HG02943 (cell line): ENCODE measurements around the gene PTGER2.

Source experiments
- ATAC-seq: cut with Tn5 transposase; IDR thresholded peaks from one replicate; pipeline ENCODE4 v1.9.1; 2021; ENCODE audit warnings: mild to moderate bottlenecking, low read depth, moderate library complexity; ENCODE audit not compliant: unreplicated experiment

The PTGER2 gene

DNA sequence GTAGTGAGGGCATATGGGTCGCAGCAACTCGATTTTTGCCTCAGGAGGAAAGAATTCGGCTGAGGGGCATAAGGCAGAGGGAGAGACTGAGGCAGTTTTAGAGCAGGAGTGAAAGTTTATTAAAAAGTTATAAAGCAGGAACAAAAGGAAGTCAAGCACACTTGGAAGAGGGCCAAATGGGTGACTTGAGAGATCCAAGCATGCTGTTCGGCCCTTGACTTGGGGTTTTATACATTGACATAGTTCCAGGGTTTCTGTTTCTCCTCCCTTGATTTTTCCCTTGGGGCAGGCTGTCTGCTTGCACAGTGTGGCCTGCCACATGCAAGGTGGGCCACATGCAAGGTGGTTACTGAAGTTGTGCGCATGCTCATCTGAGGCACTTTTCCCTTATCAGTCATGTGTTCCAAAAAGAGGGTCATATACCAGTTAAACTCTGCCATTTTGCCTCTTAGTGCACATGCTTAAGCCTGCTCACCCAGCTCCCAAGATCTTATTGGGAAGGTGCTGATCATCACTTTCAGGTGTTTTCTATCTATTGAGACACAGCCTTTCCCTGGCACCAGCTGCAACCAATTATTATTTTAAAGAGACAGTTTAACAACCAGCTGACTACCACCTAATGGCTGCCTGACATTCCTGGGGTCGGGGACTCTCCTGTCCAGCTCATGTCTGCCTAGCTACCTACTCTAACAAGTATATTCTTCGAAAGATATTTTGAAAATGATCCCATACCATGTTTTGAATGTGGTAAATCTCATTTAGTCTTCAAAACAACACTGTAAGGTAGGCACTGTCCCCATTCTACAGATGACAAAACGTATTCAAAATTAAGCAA lies 19.9 kb downstream of the PTGER2 start:
- ATAC-seq, result no peak

DNA sequence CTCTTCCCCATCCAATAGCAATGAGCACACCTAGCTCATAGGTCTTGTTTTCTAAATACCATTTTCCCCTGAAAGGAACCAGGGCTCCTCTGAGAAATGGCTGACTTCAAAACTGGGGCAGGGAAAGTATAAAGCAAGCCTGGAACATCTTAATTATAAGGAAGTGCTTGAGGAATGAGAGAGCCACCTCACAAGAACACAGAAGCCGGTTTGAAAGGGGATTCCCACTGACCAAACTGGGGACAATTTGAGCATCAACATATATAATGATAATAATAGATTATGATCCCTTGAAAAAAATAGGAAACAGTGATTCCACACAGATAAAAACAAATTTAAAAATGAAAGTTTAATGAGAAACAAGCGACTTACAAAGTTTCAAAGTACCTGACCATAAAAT lies 22.1 kb downstream of the PTGER2 start:
- ATAC-seq, result no peak

DNA sequence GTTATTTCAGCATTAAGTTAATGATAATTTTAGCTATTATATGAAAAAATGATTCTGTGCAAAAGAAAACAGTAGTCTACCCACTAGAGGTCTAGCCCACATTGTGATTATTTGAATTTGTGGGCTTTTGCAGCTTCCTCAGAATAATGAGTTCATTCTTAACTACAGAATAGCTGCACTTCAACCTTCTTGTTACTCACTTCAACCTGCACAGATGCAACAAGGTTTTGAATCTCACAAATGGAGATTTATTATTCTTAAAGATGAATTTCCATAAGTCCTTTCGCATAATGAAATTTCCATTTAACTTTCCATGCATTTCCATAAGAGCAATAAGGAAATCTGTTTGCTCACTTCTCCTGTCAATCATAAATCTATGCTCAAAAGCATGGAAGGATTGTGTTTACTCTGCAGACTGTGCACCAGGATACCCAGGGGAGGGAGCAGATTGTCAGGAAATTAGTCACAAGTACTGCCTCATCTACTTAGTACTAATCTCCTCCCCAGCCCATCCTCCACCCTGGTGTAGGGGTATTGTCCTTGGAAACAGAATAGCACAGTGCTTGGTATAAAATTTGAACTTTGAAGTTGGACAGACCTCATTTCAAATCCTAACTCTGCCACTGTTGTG lies 24.1 kb downstream of the PTGER2 start:
- no peak for ATAC-seq

DNA sequence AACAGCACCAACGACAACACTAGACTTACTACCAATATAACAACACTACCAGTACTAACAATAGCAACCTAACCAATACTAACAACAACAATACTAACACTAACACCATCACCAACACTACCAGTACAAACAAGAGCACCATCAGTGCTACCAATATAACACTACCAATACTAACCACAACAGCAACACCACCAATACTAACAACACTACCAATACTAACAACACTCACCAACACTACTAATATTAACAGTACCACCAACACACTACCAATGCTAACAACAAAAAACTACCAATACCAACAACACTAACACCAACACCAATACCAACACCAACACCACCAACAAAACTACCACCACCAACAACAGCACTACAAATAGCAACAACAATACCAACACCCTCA lies 25.1 kb downstream of the PTGER2 start:
- no peak for ATAC-seq

DNA sequence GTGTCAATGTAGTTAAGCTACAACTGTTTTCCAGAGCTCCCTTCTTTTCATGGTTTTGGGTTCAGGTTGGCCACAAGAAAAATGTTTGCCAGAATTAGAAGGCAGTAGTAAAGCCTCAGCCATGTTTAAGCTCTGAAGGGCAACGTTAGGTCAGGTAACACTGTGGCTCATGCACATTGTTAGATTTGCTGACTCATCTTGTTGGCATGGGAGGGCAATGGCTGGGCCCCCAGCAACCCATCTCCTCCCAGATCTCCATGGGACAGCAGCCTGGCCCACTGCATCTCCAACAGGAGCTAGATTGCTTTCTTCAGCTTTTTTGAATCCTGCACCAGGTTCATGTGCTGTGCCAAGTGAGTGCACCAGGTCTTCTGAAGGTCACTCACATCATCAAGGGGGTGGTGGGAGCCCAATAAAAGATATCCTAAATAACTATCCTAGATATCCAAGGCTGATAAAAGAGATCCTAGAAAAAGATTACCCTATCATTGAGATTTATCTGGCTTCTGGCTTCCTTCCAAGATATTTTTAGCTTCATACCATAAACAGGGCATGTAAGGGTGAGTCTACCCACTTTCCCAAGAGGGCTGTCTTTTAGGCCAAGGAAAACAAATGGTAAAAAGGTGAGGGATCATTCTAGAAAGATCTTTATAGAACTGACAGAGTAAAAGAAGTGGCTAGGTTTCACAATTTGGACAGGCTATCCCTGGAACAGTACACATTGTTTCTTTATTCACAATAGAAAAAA lies 28.9 kb downstream of the PTGER2 start:
- ATAC-seq, result no peak

DNA sequence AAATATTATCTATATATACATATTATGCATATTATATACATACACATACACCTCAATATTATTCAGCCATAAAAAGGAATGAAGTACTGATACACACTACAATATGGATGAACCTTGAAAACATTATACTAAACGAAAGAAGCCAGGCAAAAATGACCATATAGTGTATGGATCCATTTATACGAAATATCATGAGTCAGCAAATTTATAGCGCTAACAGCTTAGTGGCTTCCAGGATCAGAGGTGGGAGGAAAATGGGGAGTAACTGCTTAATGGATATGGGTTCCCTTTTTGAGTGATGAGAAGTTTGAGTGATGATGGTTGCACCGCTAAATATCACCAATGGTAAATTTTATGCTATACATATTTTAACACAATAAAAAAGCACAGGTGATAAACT lies 32.7 kb downstream of the PTGER2 start:
- no peak for ATAC-seq

DNA sequence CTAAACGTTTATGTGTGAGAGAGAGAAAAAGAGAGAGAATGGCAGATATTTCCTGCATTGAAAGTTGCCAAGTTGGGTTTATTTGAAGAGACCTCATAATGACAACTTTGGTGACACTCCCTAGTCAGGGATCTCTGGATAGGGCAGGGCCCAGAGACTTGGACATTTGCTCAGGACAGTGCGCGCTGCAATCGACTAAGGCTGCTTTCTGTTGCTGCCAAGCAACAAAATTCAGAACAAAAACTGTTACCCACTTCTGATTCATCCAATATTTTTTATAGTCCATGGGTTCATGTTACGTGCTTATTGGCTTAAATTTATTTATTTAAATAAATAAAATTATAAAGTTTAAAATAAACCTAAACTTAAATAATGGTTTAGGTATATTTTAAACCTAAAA lies 34.2 kb downstream of the PTGER2 start:
- no peak for ATAC-seq

DNA sequence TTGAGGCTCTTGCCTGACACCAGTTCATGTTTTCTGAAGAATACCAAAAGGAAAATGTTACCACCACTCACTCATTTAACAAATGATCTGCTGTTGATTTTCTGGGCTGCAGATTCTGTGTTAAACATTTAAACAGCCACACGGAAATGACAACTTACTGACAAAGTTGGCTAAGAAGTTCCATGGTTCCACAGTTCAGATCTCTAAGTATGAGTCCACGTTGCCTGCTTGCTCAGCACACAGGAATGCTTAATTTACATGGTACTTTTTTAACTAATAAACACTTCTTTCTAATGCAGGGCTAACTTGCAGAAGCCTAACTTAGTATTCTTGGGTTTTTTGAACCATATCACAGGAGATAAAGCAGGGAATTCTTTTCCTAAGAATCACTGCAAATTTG lies 34.7 kb downstream of the PTGER2 start:
- no peak for ATAC-seq

DNA sequence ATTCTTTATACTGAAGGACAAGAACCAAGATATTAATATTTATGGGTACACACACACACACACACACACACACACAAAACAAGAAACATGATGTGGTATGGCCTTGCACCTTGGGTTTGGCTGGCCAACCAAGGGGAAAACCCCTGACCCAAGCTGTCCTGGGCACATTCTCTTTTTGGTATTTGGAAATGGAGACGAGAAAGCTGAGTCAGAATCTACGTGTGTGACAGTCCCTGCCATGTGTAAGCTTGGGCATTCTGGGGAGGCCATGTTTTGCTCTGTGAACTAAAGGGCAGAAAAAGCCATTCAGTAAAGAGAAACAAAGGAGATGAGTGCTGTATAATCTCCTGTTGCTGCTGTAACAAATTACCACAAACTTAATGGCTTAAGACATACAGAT lies 35.6 kb downstream of the PTGER2 start:
- ATAC-seq, result no peak

DNA sequence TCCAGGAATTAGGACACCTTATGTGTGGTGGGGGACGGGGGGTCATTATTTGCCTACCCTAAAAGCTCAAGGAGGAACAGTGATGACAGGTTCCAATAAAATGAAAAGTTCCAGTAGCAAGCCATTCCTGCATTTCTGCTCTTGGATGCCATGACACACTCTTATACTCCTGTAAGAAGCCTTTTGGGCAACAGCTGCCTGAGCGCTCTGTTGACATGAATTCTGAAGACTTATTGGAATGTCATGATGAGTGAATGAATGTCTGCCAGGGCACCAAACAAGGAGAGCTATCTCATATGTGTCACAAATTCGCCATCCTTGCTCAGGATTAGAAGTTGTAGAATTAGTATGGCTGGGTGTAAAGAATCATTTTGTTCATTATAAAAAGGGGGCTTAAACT lies 36.3 kb downstream of the PTGER2 start:
- ATAC-seq, result no peak

DNA sequence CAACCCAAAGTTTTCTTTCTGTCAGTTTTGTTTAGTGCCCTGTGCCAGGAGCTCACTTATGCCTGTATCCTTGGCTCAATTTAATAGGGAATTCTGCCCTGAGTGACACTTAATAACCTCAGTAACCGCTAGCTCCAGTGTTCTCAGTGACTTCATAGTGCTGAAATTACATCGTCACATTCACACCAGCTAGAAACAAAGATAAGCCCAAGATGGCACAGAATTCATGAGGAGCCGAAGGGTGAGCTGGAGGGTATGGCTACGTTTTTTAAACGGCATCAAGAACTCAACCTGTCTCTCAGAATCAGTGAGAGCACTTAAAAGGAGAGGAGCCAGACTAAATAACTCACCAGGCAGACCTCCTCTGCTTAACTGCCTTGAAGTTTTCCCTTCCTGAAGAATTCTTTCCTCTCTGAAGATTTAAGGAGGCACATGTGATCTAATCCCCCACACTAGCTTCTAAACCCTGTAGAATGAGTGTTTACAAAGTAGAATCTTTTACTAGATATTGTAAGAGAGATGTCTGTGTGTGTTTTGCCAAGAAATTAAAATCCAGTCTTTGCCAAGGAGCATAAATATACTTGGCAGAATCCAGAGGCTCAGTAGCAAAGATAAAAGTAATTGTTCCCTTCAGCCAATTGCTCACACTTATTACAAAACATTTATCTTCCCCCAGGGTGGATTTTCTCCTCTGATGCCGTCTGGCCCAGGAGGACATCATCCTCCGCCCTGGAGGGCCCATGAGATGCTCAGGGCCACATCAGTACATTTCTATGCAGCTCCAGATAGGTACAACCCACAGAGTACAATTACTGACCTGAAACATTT lies 37.3 kb downstream of the PTGER2 start:
- ATAC-seq, result no peak

DNA sequence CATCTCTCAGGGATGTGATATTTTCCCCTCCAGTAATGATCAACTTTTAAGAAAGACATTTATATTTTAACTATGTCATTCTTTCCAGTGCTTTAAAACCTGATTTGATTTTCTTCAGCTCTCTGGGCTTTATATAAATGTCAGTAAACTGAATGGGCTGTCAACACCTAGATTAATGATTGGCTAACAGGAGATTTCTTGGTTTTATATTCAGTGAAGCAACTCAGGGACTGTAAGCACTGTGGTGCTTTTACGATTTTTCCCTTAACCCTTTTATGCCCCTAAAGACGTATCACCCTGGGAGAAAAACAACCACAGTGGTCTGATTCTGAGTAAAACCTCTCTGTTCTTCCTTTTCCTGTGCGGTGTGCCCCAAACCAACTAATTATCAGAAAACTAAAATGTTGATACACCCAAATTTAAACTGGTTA lies 38.0 kb downstream of the PTGER2 start:
- no peak for ATAC-seq

DNA sequence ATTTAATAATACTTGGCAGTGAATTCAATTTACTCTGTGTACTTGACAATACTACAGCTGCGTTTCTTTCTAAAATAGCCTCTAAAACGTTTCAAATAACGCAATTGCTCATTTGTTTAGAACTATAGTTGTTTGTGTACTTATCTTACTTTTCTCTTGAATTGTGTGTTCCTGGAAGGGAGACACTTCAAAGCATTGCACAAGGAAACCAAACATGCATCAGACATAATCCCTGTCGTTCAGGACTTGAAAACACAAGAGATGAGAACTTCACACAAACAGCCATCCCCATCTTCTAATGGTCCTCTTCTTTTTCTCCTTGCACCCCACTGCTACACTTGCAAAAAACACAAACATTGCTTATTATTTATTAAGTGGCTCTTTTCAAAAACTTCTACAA lies 38.5 kb downstream of the PTGER2 start:
- no peak for ATAC-seq

DNA sequence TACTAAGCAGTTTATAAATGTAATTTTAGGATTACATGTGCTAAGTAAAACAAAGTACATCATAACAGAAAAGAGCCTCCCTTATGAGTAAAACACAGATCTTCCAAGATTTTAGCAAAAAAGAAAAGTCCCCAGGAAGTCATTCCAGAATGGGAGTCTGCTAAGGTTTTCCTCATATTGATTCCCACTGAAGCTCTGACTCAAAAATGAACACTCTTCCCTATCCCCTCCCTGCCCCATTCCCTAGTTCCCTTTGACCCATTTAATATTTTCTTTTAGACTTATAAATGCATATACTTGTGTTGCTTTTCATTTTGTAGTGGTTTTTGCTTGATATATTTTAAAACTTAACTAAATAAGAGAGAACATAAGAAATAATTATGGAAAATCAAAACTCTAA lies 40.1 kb downstream of the PTGER2 start:
- no peak for ATAC-seq

DNA sequence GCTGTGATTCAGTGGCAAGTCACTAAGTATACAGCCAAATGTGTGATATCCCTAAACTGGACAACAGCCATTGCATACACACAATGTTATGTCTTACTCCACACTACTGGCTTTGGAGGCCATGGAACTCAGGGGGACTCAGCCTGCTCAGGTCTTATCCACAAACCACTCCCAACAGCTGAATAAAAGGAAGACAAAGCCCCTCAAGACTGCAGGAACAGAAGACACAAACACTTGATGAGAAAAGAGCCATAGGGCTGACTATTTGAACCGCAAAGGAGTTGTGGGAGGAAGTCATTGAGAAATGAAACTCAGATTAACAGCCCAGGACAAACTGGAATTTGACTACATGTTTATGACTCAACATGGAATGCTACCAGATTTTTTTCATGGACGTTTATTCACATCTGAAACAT lies 40.9 kb downstream of the PTGER2 start:
- ATAC-seq, result no peak

DNA sequence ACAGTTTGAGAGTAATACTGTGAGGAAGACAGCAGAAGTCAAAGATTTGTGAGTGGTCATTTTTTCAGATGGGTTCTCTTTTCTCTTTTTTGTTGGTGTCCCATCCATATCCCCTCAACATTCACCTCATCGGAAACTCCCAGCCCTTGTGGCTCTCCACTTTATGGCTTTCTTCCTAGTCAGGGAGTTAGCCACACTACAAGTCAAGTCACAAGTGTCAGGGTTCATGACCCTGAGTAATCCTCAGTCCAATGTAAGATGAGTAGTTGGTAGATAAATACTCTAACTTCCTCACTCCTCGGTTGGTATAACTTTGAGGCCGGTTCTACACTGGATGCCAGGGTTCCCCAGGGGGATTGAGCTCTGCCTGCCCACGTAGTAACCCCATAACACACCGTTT lies 41.4 kb downstream of the PTGER2 start:
- ATAC-seq, result no peak

DNA sequence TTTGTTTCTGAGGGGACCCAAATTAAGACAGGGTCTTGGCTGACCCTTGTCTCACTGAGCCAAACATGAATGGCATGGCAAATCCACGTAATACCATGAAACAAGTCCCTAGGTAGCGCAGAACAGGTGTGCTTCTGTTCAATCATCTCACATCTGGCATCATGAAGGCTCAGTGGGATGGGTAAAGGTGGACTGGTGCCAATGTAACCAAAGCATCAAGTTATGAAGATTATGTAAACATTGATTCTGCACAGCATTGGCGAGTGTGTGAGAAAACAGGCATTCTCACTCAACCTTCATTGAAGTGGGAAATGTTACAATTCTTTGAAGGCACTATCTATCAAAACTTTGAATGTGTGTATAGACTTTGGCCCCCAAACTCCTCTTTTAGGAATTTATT lies 41.9 kb downstream of the PTGER2 start:
- ATAC-seq, result no peak

DNA sequence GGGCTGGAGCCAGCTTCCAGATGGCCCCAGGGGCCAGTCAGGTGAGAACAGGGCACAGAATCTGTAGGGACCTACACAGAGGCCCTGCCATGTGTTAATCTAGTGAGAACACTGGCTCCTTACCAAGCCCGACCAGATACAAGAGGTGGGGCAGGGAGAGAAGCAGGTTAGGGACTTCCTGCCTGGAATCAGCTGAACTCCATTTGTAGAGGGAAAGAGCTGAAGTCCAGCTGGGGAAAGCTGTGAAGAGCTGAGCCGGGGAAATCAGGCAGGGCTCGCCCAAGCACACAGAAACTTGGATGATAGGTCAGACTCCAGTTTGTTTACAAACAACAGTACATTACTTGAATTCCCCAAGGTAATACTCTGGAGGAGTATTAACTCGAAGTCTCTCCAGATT lies 46.7 kb downstream of the PTGER2 start:
- ATAC-seq, result no peak

DNA sequence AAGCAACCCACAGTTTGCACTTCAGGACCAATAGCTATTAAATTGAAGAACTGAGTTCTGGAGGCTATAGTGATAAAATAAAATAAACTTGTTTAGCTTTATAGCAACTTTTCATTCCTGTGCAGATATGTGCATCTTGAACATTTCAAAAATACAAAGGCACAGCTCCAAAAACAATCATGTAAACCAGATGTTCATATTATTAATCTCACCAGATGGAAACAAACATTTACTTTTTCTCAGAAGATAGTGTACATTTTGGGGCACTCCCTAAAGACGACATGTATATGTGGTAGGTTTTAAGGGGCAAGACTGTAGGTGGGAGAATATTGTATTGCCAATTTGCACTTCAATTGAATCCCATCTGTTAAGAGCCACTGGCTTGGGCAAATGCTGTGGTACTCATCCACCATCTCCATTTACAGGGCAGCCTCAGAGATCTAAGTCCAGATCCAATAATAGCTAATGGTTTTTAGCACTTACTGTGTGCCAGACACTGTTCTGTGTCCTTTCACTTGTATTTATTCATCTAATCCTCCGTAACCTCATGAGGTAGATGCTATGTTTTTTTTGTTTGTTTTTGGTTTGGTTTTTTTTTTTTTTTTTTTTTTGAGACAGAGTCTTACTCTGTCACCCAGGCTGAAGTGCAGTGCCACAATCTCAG lies 49.1 kb downstream of the PTGER2 start:
- ATAC-seq, result no peak

DNA sequence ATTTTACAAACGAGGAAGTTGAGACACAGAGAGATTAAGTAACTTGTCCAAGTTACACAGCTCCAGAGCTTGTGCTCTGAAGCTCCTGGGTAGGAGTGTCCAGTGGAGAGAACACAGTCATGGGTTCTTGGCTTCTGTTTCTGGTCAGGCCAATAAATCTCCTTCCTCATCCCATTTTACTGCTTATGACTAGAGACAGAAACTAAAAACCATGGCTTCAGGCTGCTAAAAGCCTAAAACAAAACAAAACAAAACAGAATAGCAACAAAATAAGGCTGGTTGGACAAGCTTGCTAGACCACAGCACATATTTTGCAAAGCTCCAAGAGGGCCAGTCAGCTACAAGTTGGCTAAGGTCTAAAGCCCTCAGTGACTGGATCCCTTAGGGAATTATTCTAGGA lies 49.8 kb downstream of the PTGER2 start:
- no peak for ATAC-seq
